Neural cell (in vitro differentiated cells): ENCODE data around the gene BMPR1A. TPM values are rescaled to one million over a fixed set of nuclear protein-coding genes. Genes with fewer than 3 reads are reported as not detected.

Experiments used
- H2AFZ ChIP-seq: fragments of 200-600, 300-800 bp; sonication (generic), shearing (Covaris generic); 2 replicates; pipeline ENCODE4 v1.6.0; 2014; ENCODE audit warnings: low read depth, mild to moderate bottlenecking, antibody characterized with exemption, low read length, moderate library complexity
- H3F3A ChIP-seq: fragments of 200-600 bp; shearing (Covaris generic); 2 replicates; pipeline ENCODE4 v1.6.1; 2016; ENCODE audit warnings: mild to moderate bottlenecking, moderate library complexity, mixed read lengths, antibody characterized with exemption, low read length; ENCODE audit not compliant: insufficient read depth, poor library complexity, severe bottlenecking
- H3K27ac ChIP-seq: fragments of 200-600, 300-800 bp; sonication (generic), shearing (Covaris generic); 2 replicates; pipeline ENCODE4 v1.5.1; 2014; ENCODE audit warnings: mild to moderate bottlenecking, low read length, moderate library complexity
- H3K27me3 ChIP-seq: fragments of 300-800, 200-600 bp; sonication (generic), shearing (Covaris generic); 2 replicates; pipeline ENCODE4 v1.6.0; 2014; ENCODE audit warnings: mild to moderate bottlenecking, low read depth, low read length, moderate library complexity; ENCODE audit not compliant: insufficient read depth
- H3K36me3 ChIP-seq: fragments of 300-800, 200-600 bp; sonication (generic), shearing (Covaris generic); 2 replicates; pipeline ENCODE4 v1.5.1; 2014; ENCODE audit warnings: mild to moderate bottlenecking, antibody characterized with exemption, low read length, moderate library complexity; ENCODE audit not compliant: insufficient read depth
- H3K4me2 ChIP-seq: fragments of 300-800, 200-600 bp; sonication (generic), shearing (Covaris generic); 2 replicates; pipeline ENCODE4 v1.6.0; 2014; ENCODE audit warnings: mild to moderate bottlenecking, low read length
- H3K4me3 ChIP-seq: fragments of 300-800, 200-600 bp; sonication (generic), shearing (Covaris generic); 2 replicates; pipeline ENCODE4 v1.5.1; 2014; ENCODE audit warnings: mild to moderate bottlenecking, low read length, moderate library complexity
- H3K79me2 ChIP-seq: fragments of 200-600 bp; shearing (Covaris generic); replicated peaks from 2 replicates; pipeline ENCODE4 v1.6.0; 2014; ENCODE audit warnings: mild to moderate bottlenecking, low read length, moderate library complexity; ENCODE audit not compliant: insufficient read depth
- H3K9ac ChIP-seq: fragments of 300-800, 200-600 bp; sonication (generic), shearing (Covaris generic); 2 replicates; pipeline ENCODE4 v1.6.1; 2016; ENCODE audit warnings: mild to moderate bottlenecking, low read length, mixed read lengths
- H3K9me2 ChIP-seq: fragments of 200-600 bp; shearing (Covaris generic); 2 replicates; pipeline ENCODE4 v1.6.1; 2016; ENCODE audit warnings: mild to moderate bottlenecking, low read length, mixed read lengths; ENCODE audit not compliant: insufficient read depth
- H3K9me3 ChIP-seq: fragments of 200-600, 300-800 bp; sonication (generic), shearing (Covaris generic); 2 replicates; pipeline ENCODE4 v1.6.1; 2016; ENCODE audit warnings: mild to moderate bottlenecking, mixed run types, low read length, moderate library complexity, mixed read lengths
- H4K20me1 ChIP-seq: fragments of 200-600 bp; shearing (Covaris generic); 2 replicates; pipeline ENCODE4 v1.6.1; 2016; ENCODE audit warnings: mild to moderate bottlenecking, mixed run types; ENCODE audit not compliant: insufficient read depth
- EP300 ChIP-seq: fragments of 450-650 bp; conservative IDR thresholded peaks from 2 replicates; pipeline ENCODE4 v1.6.1; 2014; ENCODE audit warnings: antibody characterized with exemption, mild to moderate bottlenecking, moderate library complexity; ENCODE audit not compliant: poor library complexity, severe bottlenecking
- EZH2 ChIP-seq: fragments of 200-600, 300-800 bp; shearing (Covaris generic), sonication (generic); IDR thresholded peaks from 2 replicates; pipeline ENCODE4 v1.6.1; 2014; ENCODE audit warnings: antibody characterized with exemption, low read length, borderline replicate concordance, mild to moderate bottlenecking; ENCODE audit not compliant: insufficient read depth, poor library complexity, severe bottlenecking
- MXI1 ChIP-seq: fragments of 450-650 bp; conservative IDR thresholded peaks from 2 replicates; pipeline ENCODE4 v1.6.1; 2014; ENCODE audit warnings: antibody characterized with exemption, mild to moderate bottlenecking; ENCODE audit not compliant: poor library complexity, severe bottlenecking
- POLR2AphosphoS5 ChIP-seq: IDR thresholded peaks from 2 replicates; pipeline ENCODE4 v1.6.1; 2012
- RAD21 ChIP-seq: fragments of 450-650 bp; conservative IDR thresholded peaks from 2 replicates; pipeline ENCODE4 v1.6.1; 2014; ENCODE audit warnings: antibody characterized with exemption, mild to moderate bottlenecking, moderate library complexity
- SMC3 ChIP-seq: fragments of 450-650 bp; conservative IDR thresholded peaks from 2 replicates; pipeline ENCODE4 v1.6.1; 2014; ENCODE audit warnings: antibody characterized with exemption, mild to moderate bottlenecking, moderate library complexity; ENCODE audit not compliant: poor library complexity
- TAF1 ChIP-seq: IDR thresholded peaks from 2 replicates; pipeline ENCODE4 v1.6.1; 2012; ENCODE audit warnings: low read depth
- polyA plus RNA-seq: library from polyadenylated mRNA; depleted of rRNA; stranded (reverse); fragments of >200 nt; gene quantifications from 2 replicates; pipeline ENCODE4 v1.2.3, GENCODE V29; 2014
- TF ChIP-seq, protein P1 (sequence below): IDR thresholded peaks from 2 replicates; pipeline ENCODE4 v1.6.1; 2012; ENCODE audit warnings: borderline replicate concordance
- TF ChIP-seq, protein P2 (sequence below): fragments of 450-650 bp; IDR thresholded peaks from 2 replicates; pipeline ENCODE4 v1.5.1; 2014; ENCODE audit warnings: antibody characterized with exemption, mild to moderate bottlenecking, moderate library complexity; ENCODE audit not compliant: poor library complexity, severe bottlenecking

Gene BMPR1A
- polyA plus RNA-seq, 1 donor from 2014 or later, result 29.9 TPM

DNA sequence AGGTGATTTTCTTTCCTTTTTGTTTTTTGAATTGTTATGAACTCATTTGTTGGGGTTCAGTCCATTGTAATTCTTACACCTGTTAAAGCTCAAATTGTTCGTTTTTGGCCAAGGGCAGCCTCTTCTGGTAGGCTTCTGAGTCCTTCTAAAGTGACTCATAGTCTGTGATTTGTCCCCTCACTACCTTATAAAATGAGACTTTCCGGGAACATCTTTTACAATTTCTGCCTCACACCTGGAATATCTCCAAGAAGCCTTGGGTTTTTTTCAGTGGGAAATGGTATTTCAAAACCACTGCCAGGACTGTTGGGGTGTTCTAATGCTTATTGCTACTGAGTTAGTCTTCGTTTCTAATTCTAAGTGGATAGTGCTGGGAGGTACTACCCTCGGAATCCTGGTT, 56.7 kb downstream of the BMPR1A start:
- Histone ChIP-seq H3K4me3 (no peak overlapping the region), H3K27me3 (no peaks in the 10 kb centered on the region), H3K36me3 (no peaks in the 10 kb centered on the region), H2AFZ (no peak overlapping the region), H3F3A (no peaks in the 10 kb centered on the region), H3K9me3 (no peaks in the 10 kb centered on the region), H3K27ac (no peak overlapping the region), H3K9me2 (no peaks in the 10 kb centered on the region), H4K20me1 (no peaks in the 10 kb centered on the region), H3K79me2 (peaks cover 64% of the 10 kb centered on the region), H3K9ac (no peak overlapping the region), H3K4me2 (no peak overlapping the region)
- TF ChIP-seq, protein P1, sequence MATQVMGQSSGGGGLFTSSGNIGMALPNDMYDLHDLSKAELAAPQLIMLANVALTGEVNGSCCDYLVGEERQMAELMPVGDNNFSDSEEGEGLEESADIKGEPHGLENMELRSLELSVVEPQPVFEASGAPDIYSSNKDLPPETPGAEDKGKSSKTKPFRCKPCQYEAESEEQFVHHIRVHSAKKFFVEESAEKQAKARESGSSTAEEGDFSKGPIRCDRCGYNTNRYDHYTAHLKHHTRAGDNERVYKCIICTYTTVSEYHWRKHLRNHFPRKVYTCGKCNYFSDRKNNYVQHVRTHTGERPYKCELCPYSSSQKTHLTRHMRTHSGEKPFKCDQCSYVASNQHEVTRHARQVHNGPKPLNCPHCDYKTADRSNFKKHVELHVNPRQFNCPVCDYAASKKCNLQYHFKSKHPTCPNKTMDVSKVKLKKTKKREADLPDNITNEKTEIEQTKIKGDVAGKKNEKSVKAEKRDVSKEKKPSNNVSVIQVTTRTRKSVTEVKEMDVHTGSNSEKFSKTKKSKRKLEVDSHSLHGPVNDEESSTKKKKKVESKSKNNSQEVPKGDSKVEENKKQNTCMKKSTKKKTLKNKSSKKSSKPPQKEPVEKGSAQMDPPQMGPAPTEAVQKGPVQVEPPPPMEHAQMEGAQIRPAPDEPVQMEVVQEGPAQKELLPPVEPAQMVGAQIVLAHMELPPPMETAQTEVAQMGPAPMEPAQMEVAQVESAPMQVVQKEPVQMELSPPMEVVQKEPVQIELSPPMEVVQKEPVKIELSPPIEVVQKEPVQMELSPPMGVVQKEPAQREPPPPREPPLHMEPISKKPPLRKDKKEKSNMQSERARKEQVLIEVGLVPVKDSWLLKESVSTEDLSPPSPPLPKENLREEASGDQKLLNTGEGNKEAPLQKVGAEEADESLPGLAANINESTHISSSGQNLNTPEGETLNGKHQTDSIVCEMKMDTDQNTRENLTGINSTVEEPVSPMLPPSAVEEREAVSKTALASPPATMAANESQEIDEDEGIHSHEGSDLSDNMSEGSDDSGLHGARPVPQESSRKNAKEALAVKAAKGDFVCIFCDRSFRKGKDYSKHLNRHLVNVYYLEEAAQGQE, result no peak
- no peak for TF ChIP-seq TAF1
- TF ChIP-seq SMC3, result no peak
- no peak for TF ChIP-seq RAD21
- TF ChIP-seq EZH2, result no peak
- TF ChIP-seq POLR2AphosphoS5, result no peak
- TF ChIP-seq, protein P2, sequence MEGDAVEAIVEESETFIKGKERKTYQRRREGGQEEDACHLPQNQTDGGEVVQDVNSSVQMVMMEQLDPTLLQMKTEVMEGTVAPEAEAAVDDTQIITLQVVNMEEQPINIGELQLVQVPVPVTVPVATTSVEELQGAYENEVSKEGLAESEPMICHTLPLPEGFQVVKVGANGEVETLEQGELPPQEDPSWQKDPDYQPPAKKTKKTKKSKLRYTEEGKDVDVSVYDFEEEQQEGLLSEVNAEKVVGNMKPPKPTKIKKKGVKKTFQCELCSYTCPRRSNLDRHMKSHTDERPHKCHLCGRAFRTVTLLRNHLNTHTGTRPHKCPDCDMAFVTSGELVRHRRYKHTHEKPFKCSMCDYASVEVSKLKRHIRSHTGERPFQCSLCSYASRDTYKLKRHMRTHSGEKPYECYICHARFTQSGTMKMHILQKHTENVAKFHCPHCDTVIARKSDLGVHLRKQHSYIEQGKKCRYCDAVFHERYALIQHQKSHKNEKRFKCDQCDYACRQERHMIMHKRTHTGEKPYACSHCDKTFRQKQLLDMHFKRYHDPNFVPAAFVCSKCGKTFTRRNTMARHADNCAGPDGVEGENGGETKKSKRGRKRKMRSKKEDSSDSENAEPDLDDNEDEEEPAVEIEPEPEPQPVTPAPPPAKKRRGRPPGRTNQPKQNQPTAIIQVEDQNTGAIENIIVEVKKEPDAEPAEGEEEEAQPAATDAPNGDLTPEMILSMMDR, result no peak
- TF ChIP-seq EP300, result no peak
- TF ChIP-seq MXI1, result no peak

DNA sequence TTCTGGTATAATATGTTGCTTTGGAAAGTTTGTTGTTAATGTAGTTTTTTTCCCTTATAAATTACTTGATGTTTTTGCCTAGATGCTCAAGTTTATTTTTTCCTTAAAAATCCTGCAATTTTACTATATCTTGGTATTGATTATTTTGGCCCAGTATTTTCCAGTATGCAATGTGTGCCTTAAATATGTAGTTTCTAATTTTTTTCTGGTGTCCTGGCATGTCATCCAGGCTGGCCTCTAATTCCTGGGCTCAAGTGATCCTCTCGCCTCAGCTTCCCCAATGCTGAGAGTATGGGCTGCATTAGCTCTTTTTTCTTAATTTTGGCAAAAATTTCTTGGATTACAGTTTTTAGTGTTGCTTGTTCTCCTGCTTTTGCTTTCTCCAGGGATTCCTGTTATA, 57.6 kb downstream of the BMPR1A start:
- no peak overlapping the region for H3K9ac ChIP-seq
- TF ChIP-seq, protein P2, result no peak
- TF ChIP-seq RAD21 (no peak), TAF1 (no peak), EP300 (no peak), SMC3 (no peak), EZH2 (no peak), MXI1 (no peak), POLR2AphosphoS5 (no peak)
- TF ChIP-seq, protein P1, result no peak
- peaks cover 65% of the 10 kb centered on the region for H3K79me2 ChIP-seq
- H3K4me3 ChIP-seq, result no peak overlapping the region
- H3K9me2 ChIP-seq, result no peaks in the 10 kb centered on the region
- H2AFZ ChIP-seq, result no peak overlapping the region
- no peaks in the 10 kb centered on the region for H3K9me3 ChIP-seq
- H3K27ac ChIP-seq, result no peak overlapping the region
- no peaks in the 10 kb centered on the region for H3F3A ChIP-seq
- no peaks in the 10 kb centered on the region for H4K20me1 ChIP-seq
- H3K36me3 ChIP-seq, result no peaks in the 10 kb centered on the region
- no peaks in the 10 kb centered on the region for H3K27me3 ChIP-seq
- no peak overlapping the region for H3K4me2 ChIP-seq
